GM12878 (cell line): ENCODE data around the gene NFYC. TPM values are rescaled to one million over a fixed set of nuclear protein-coding genes. Genes with fewer than 3 reads are reported as not detected.

Experiments
- ATAC-seq: fragments of 200-7000 bp; cut with Tn5 transposase; 3 replicates; pipeline ENCODE4 v1.9.1; 2020; ENCODE audit warnings: mild to moderate bottlenecking, moderate library complexity
- BruUV-seq: library from RNA; stranded (reverse); fragments of 400-500 nt; replicated peaks from 2 replicates; lab custom pipeline; 2021; lab: Mats Ljungman, UMichigan
- CTCF ChIA-PET: fragments of 300-600 bp; sonication (Branson Sonifier 250); formaldehyde crosslinking; extraction: SDS; loops from one replicate; lab custom pipeline; 2021; ENCODE audit warnings: inconsistent platforms; lab: Yijun Ruan, JAX
- POLR2A ChIA-PET: fragments of 350-600 bp; formaldehyde crosslinking; extraction: SDS; loops from one replicate; lab custom pipeline; 2021; ENCODE audit warnings: inconsistent platforms; lab: Charles Lee
- RAD21 ChIA-PET: fragments of 300-600 bp; sonication (Branson Sonifier 250); formaldehyde crosslinking; loops from one replicate; lab custom pipeline; 2023; ENCODE audit warnings: antibody characterized with exemption; ENCODE audit not compliant: unreplicated experiment; lab: Charles Lee
- SMC1A ChIA-PET: fragments of 300-600 bp; sonication (Branson Sonifier 250); formaldehyde crosslinking; loops from one replicate; lab custom pipeline; 2023; ENCODE audit not compliant: unreplicated experiment, uncharacterized antibody; lab: Charles Lee
- DNase-seq: peaks from one replicate; pipeline ENCODE4 v3.0.0-alpha.2; 2011; ENCODE audit warnings: low read depth, low spot score
- FAIRE-seq: peaks from 3 replicates; lab custom pipeline; 2011; peaks lifted over from hg19 to GRCh38; lab: Jason Lieb, UNC
- H2AFZ ChIP-seq: 2 replicates; pipeline ENCODE4 v1.6.0; 2011; ENCODE audit warnings: low read depth, low read length, control low read depth; ENCODE audit not compliant: control insufficient read depth
- H3K27ac ChIP-seq: 2 replicates; pipeline ENCODE4 v1.5.1; 2011; ENCODE audit warnings: control low read depth; ENCODE audit not compliant: control insufficient read depth, insufficient read depth
- H3K27me3 ChIP-seq, 2 experiments: replicated peaks in 1 of 2; 2 replicates each; pipeline versions ENCODE4 v1.6.0 to v1.6.1; 2011; ENCODE audit warnings: low read length in 1 of 2; ENCODE audit not compliant: control insufficient read depth in 2 of 2, insufficient read depth in 2 of 2
- H3K36me3 ChIP-seq, 2 experiments: 2 replicates each; pipeline ENCODE4 v1.5.1; 2011; ENCODE audit warnings: low read length in 1 of 2; ENCODE audit not compliant: control insufficient read depth in 2 of 2, insufficient read depth in 2 of 2
- H3K4me1 ChIP-seq: 2 replicates; pipeline ENCODE4 v1.6.1; 2011; ENCODE audit warnings: mild to moderate bottlenecking, low read length, moderate library complexity, mixed read lengths; ENCODE audit not compliant: control insufficient read depth, insufficient read depth
- H3K4me2 ChIP-seq: 2 replicates; pipeline ENCODE4 v1.6.0; 2011; ENCODE audit warnings: control low read depth; ENCODE audit not compliant: control insufficient read depth, insufficient read depth
- H3K4me3 ChIP-seq: fragments of 200-600 bp; sonication (generic); 2 replicates; pipeline ENCODE4 v1.5.1; 2016
- H3K79me2 ChIP-seq: 2 replicates; pipeline ENCODE4 v1.6.0; 2011; ENCODE audit warnings: low read length; ENCODE audit not compliant: control insufficient read depth, insufficient read depth
- H3K9ac ChIP-seq: 2 replicates; pipeline ENCODE4 v1.8.0; 2011; ENCODE audit warnings: low read length, control low read depth, mixed read lengths; ENCODE audit not compliant: control insufficient read depth, insufficient read depth
- H3K9me3 ChIP-seq: replicated peaks from 3 replicates; pipeline ENCODE4 v1.5.1; 2011; ENCODE audit warnings: mild to moderate bottlenecking, low read length; ENCODE audit not compliant: control insufficient read depth, insufficient read depth
- H4K20me1 ChIP-seq: 2 replicates; pipeline ENCODE4 v1.6.0; 2011; ENCODE audit not compliant: control insufficient read depth, insufficient read depth
- BACH1 ChIP-seq: fragments of 450-650 bp; IDR thresholded peaks from 2 replicates; pipeline ENCODE4 v1.6.1; 2017; ENCODE audit warnings: mild to moderate bottlenecking, borderline replicate concordance
- CHD4 ChIP-seq: fragments of 200-600 bp; sonication (generic); IDR thresholded peaks from 2 replicates; pipeline ENCODE4 v1.6.1; 2016; ENCODE audit warnings: mild to moderate bottlenecking
- CREB1 ChIP-seq: IDR thresholded peaks from 2 replicates; pipeline ENCODE4 v1.6.1; 2012; ENCODE audit warnings: low read depth, mild to moderate bottlenecking, inconsistent platforms
- CUX1 ChIP-seq: IDR thresholded peaks from 2 replicates; pipeline ENCODE4 v1.6.1; 2012; ENCODE audit warnings: improper control_type of control experiment, low read depth, low read length; ENCODE audit not compliant: insufficient replicate concordance
- GATAD2B ChIP-seq: fragments of 450-650 bp; conservative IDR thresholded peaks from 2 replicates; pipeline ENCODE4 v1.6.1; 2017; ENCODE audit warnings: low read depth, mild to moderate bottlenecking, moderate library complexity
- IRF4 ChIP-seq: IDR thresholded peaks from 2 replicates; pipeline ENCODE4 v1.6.1; 2011; ENCODE audit warnings: low read depth, low read length
- MTA2 ChIP-seq: fragments of 450-650 bp; IDR thresholded peaks from 2 replicates; pipeline ENCODE4 v1.6.1; 2016; ENCODE audit warnings: low read depth, mild to moderate bottlenecking, moderate library complexity
- NBN ChIP-seq: fragments of 450-650 bp; IDR thresholded peaks from 2 replicates; pipeline ENCODE4 v1.6.1; 2016
- PAX5 ChIP-seq: IDR thresholded peaks from 2 replicates; pipeline ENCODE4 v1.6.1; 2011; ENCODE audit warnings: low read depth, low read length, borderline replicate concordance
- POU2F2 ChIP-seq: IDR thresholded peaks from 3 replicates; pipeline ENCODE4 v1.6.1; 2011; ENCODE audit warnings: low read depth, mild to moderate bottlenecking, low read length, borderline replicate concordance
- RBBP5 ChIP-seq: fragments of 200-600 bp; sonication (generic); conservative IDR thresholded peaks from 2 replicates; pipeline ENCODE4 v1.6.1; 2016
- TCF12 ChIP-seq: IDR thresholded peaks from 2 replicates; pipeline ENCODE4 v1.6.1; 2011; ENCODE audit warnings: low read depth, mild to moderate bottlenecking, low read length
- ZZZ3 ChIP-seq: IDR thresholded peaks from 2 replicates; pipeline ENCODE4 v1.6.1; 2011; ENCODE audit warnings: low read depth; ENCODE audit not compliant: control insufficient read depth, insufficient read length
- WGBS: methylation state at CpG from one replicate; pipeline ENCODE4 v1.1.6; 2016; ENCODE audit warnings: low lambda C conversion rate; ENCODE audit not compliant: insufficient replicate concordance, insufficient coverage; ENCODE audit errors: missing lambda C conversion rate; 5-methylcytosine and 5-hydroxymethylcytosine counted together
- in situ Hi-C: fragments of 300-500 bp; cut with MboI; formaldehyde crosslinking; loops from 9 replicates; pipeline ENCODE4 v1.14.3; 2018; ENCODE audit warnings: mixed read lengths
- intact Hi-C: fragments of 100-400 bp; cut with micrococcal nuclease; formaldehyde crosslinking; loops from one replicate; pipeline ENCODE4 v1.14.2; 2022; ENCODE audit not compliant: unreplicated experiment
- polyA plus RNA-seq, 11 experiments: library from polyadenylated mRNA; depleted of rRNA in 4 of 11; unstranded in 6 of 11; stranded (reverse) in 5 of 11; fragments of >200 nt; fragmentation: Nextera tagmentation in 4 of 11; fragmentation: Illumina TruSeq in 1 of 11; extraction: Ambion mirVana in 4 of 11; extraction: Trizol in 1 of 11; gene quantifications; 1 replicate in 1 of 11; 2 replicates in 10 of 11; pipeline versions ENCODE4 v1.2.1 to v1.2.3, GENCODE V29; 2011 to 2016; ENCODE audit warnings: inconsistent platforms in 2 of 11, missing spikeins in 2 of 11, low read depth in 1 of 11
- total RNA-seq, 4 experiments: library from RNA; depleted of rRNA in 3 of 4; stranded (reverse); fragments of >200 nt in 3 of 4; fragmentation: Illumina TruSeq in 1 of 4; extraction: Trizol in 1 of 4; gene quantifications; 2 replicates each; pipeline versions ENCODE4 v1.2.1 to v1.2.3, GENCODE V29; 2013 to 2021

Gene NFYC
- total and polyA plus RNA-seq, 10 of the 15 experiments (the other 5 are each of a cell fraction or from before 2014, with no cell fraction given) = 4.3 to 84.2 (median 58.3) TPM

- TF ChIP-seq CREB1 = no peak
Observed at GRCh38 chr1:40717955-40718354, 26.5 kb downstream of the NFYC start (continued).

- Histone ChIP-seq H3K9me3 (no peaks in the 10 kb centered on the region), H3K4me2 (no peak overlapping the region), H3K9ac (no peak overlapping the region), H3K79me2 (peaks cover 74% of the 10 kb centered on the region), H3K27me3 (no peaks in the 10 kb centered on the region), H3K27ac (no peak overlapping the region), H2AFZ (no peak overlapping the region), H3K4me1 (no peaks in the 10 kb centered on the region)
- RAD21 ChIA-PET = no interaction called here
- intact Hi-C loops = no loop called here
- 98% methylated on average over 3 of the region's 3 CpGs for WGBS
- no peak for DNase-seq
- TF ChIP-seq RBBP5 = no peak
- no peak for TF ChIP-seq TCF12
- no peak for TF ChIP-seq IRF4
- TF ChIP-seq BACH1 = no peak
- no peak for TF ChIP-seq POU2F2
- no peak for TF ChIP-seq CHD4
- no peak for TF ChIP-seq ZZZ3
- TF ChIP-seq NBN = no peak
- no peak for TF ChIP-seq GATAD2B
- TF ChIP-seq PAX5 = no peak
- TF ChIP-seq MTA2 = no peak
- no peak for TF ChIP-seq CUX1
- TF ChIP-seq, all 136 proteins: peak for 0
- POLR2A ChIA-PET = interaction anchor here (0.5 to 2.1 kb wide), 3 partner anchors 12 to 452 kb away, joined by 3 to 8 read pairs (median 5); no protein-coding TSS in a partner anchor
- no TSS peak for BruUV-seq
- FAIRE-seq (no peak), ATAC-seq (no peak)
- CTCF ChIA-PET = interaction anchor here (0.8 to 3.6 kb wide), 7 partner anchors 10 to 54 kb away, joined by 3 to 19 read pairs (median 10); no protein-coding TSS in a partner anchor
- SMC1A ChIA-PET = interaction anchor here (1.0 to 5.5 kb wide), 7 partner anchors 9 to 51 kb away, joined by 3 to 26 read pairs (median 8); no protein-coding TSS in a partner anchor
- H4K20me1 ChIP-seq = no peaks in the 10 kb centered on the region
- H3K4me3 ChIP-seq = no peak overlapping the region
- in situ Hi-C loops = no loop called here
- H3K36me3 ChIP-seq = peaks cover 2 to 3% of the 10 kb centered on the region in 2 experiments; a peak in 2 of 4 replicates
Observed at GRCh38 chr1:40720493-40720892, 29.0 kb downstream of the NFYC start.
